Stimulated activated CD4-positive, alpha-beta T cell treated with anti-CD3 and anti-CD28 coated beads, Interleukin-1b, Interleukin-23, amount 100 ng/mL, for 1 hour (primary cell): ENCODE data around the gene CSNK2A3.
"Not testable (repeated sequence)": the region's sequence is repeated elsewhere in the genome, so short reads cannot be mapped to it uniquely, and the experiment has no call there.

Experiments
- DNase-seq, 2 donors: peaks; one replicate each; pipeline ENCODE4 v3.0.0-alpha.2; 2020; ENCODE audit warnings: low read depth in 2 of 2

Gene CSNK2A3

DNA sequence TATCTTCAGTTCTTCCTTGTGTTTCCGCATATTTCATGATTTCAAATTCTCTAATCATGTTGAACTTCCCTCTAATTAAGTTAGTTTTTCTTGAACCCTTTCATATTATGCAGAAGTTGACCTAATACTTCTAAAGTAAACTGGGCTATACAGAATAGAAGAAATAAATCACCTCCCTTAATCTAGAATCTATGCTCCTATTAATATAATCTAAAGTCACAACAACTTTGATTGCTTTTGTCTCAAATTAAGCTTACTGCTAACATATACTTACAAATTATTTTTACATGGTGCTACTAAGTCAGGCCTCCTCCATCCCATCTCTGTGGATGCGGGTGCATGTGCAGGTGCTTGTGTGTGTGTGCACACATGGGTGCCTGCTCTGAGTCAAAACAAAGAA is 27.3 kb upstream of the CSNK2A3 start:
- no peak for DNase-seq

GRCh38 chr11:11379661-11380060 is 26.6 kb upstream of the CSNK2A3 start:
- no peak for DNase-seq

- no peak for DNase-seq
Observed at GRCh38 chr11:11378184-11378940, 25.3 kb upstream of the CSNK2A3 start.

- DNase-seq = no peak
Observed at GRCh38 chr11:11374358-11375148, 21.5 kb upstream of the CSNK2A3 start.

DNA sequence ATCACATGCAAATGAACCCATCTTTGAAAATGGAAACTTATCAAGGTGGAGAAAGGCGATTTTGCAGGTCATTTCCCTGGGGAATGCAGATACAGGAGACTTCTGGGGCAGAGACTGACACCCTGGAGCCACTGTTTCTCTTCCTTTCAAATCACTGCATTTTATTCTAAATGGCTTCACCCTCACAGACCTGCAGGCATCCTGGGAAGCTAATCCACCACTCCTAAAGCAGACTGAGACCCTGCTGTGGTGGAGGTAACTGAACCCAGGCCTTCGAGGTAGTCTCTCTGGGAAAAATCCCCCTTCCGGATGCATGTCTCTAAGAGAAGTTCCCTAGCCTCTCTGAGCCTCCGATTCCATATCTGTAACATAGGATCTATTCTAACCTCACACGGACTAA is 20.9 kb upstream of the CSNK2A3 start:
- no peak for DNase-seq

DNA sequence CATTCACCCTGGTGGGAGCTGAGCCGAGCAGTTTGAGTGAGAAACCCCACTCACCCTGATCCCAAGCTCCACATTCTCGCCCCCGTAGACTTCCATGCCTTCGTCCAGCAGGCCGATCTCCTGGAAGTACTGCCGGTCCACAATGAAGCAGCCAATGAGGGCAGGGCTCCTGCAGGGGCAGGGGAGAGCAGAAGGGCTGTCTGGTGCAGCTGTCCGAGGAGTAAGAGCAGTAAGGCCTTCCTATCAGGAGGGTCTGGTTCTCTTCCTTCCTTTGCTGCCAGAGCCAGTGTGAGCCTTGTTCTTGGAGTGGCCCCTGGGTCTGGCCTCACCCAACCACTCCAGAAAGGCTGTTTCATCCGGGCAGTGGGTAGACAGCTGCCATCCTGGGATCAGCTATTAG is 19.4 kb upstream of the CSNK2A3 start:
- DNase-seq = no peak

GRCh38 chr11:11370962-11371303 is 17.9 kb upstream of the CSNK2A3 start:
- no peak for DNase-seq

DNA sequence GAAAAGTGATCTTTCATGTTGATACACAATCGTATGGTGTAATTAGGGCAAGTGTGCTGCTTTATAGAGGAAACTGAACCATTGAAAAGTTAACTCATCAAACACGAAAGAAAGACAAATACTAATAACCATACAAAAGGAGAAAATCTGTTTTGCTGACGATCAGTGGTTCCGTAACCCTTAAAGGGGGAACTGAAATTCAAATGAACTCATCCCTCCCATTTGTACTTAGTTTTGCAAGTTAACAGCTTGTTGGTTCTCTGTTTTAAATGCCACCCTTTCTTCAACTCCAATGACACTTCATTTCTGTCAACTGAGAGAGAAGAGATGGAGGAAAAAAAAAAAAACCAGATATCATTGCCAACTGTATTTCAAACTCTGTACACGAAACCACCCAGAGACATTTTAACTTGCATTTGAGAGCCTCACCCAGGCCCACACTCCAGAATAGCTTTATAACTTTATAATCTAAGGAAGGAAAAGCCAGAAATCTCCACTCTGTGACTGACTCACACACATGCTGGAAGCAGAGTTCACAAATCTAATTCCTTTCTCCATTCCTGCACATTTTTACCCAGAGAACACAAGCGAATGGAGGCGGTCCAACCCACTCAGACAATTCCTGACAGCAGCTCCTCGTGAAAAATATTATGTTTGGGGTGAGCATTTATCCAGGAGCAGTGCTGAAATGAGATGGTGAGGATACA is 17.4 kb upstream of the CSNK2A3 start:
- DNase-seq = no peak

DNA sequence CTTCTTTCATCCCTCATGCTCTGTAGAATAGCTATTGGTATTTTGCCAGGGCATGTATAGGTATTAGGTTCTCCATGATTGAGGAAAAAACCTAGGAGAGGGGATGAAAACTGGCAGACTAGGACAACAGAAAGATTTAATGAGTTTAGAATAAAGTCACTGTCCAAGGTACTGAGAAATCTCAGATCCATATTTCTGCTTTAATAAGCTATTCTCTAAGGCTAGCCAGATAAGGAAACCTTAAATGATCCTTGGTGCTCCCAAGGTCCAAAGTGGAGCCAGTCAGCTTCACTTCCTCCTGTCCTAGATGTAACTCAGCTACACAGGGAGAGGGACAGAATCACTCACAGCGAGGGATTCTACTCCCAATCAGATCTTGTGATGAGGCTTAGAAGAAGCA is 13.7 kb upstream of the CSNK2A3 start:
- DNase-seq = no peak

DNA sequence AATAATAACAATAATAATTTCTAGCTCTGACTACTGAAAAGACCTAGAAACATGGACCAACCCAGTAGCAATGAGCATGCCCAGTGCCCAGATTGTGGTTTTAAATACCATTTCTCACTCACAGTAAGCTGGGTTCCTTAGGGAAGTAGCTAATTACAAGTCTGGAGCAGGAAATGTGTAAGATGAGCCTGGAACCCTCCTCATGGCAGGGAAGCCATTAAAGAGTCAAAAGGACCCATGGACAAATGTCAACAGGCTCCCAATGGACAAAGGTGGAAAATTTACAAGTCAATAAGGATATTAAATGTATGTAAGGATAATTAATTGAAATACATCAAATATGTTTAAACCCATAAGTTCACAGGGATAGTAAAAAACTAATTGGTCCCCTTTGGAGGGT is 10.6 kb upstream of the CSNK2A3 start:
- DNase-seq = no peak

GRCh38 chr11:11359611-11360010 is 6.6 kb upstream of the CSNK2A3 start:
- DNase-seq = no peak

DNA sequence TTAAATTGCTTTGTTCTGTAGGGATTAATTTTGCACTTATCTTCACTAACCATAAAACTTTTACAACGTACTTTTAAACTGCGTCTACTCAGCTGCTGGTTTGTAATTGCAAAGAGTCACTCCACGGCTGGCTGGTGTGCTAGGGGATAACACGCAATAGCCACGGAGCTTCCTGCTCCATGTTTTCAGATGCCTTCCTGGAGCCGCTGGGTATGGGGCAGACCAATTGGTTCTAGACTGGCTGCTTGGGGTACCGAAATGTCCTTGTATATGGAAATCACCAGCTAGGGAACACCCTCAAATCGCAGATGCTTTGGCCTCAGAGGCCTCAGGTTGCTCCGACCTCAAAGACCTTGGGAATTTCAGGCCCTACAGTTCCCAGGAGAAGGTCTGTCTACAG is 3.8 kb upstream of the CSNK2A3 start:
- DNase-seq = no peak

DNA sequence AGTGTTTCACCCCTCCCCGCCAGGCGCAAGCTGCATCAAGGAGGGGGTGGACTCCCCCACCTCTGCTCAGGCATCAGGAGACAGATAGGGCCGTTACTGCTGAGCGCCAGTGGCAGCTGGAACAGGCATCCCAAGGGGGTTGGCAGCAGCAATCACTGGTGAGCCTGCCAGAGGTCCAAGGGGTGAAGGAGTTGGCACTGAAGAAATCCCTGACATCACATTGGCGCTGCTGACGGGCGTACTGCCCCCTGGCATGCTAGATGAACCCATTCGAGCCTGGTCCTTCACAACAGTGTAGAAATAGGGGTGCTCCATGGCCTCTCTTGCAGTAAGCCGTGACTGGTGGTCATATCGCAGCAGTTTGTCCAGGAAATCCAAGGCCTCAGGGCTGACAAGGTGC is 1.2 kb downstream of the CSNK2A3 start:
- DNase-seq = not testable (repeated sequence)

- DNase-seq = no peak
Observed at GRCh38 chr11:11351042-11351586, 1.9 kb downstream of the CSNK2A3 start.

DNA sequence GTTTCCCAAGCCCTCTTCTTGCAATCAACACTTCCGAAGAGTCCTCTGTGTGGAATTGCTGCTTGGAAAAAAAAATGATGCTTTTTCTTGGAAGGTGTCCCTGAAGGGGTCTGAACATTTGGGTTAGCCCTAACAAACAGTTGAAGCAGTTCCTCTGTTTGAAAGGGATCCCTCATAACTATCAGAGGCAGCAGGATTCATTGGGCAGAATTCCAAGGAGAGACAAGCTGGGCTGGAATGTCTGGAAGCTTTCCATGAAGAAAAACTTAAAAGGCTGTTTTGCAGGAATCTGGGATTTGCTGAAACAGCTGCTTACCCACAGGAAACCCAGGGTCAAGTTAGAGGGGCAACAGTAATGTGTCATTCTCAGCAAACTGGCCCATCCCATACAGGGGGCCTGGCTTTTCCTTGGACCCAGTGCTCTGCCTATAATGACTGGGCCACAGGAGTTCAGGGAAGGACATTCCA is 3.1 kb downstream of the CSNK2A3 start:
- no peak for DNase-seq

DNA sequence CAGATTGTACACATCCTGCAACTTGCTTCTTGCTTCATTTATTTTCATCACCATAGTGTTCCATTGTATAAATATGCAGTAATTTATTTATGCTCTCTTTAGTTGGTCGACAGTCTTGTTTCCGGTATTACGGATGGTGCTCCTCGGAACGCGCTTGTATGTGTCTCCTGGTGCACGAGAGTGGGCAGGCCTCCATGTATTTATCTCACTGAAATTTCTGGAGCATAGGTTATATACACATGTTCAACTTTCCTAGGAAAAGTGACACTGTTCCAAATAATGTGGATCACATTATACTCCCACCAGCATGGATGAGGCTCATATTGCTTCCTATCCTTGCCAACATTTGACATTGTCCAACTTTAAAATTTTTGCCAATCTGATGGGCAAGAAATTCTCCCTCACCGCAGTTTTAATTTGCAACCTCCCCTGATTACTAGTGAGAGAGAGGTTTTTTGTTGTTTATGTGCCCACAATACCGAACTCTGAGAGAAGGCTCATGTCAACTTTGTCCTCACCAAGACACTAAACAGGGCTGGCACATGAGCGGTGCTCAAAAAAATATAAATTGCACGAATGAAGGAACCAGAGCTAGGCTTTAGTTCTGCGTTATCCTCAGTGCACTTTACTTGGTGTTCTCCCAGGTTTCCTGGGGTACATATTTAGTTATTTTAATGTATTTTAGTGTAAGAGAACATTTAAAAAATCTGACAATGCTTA is 3.8 kb downstream of the CSNK2A3 start:
- no peak for DNase-seq

GRCh38 chr11:11348303-11348702 is 4.7 kb downstream of the CSNK2A3 start:
- DNase-seq = no peak

- no peak for DNase-seq
Observed at GRCh38 chr11:11347592-11347991, 5.5 kb downstream of the CSNK2A3 start.

DNA sequence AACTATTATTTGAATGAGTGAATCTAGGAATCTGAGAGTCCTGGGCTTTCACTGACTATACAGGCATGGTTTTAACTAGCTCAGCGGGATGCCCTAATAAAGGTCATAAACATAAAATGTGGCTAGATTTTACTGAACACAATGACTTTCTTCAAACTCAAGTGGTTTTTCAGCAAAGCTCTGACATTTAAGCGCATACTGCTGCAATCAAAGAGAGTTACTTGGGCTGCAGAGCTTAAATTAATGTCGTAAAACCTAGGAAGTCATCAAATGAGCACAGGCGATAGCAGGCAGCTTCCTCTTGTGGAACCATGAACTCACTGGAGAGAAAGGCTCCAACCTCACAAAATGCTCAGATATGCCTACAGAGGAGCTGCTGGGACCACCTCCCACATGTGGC is 6.7 kb downstream of the CSNK2A3 start:
- no peak for DNase-seq

GRCh38 chr11:11345099-11345498 is 8.0 kb downstream of the CSNK2A3 start:
- no peak for DNase-seq

- no peak for DNase-seq
Observed at GRCh38 chr11:11344045-11344444, 9.0 kb downstream of the CSNK2A3 start.

- no peak for DNase-seq
Observed at GRCh38 chr11:11338304-11338703, 14.7 kb downstream of the CSNK2A3 start.
